ENCODE measurements around the gene TMEM201.

DNA sequence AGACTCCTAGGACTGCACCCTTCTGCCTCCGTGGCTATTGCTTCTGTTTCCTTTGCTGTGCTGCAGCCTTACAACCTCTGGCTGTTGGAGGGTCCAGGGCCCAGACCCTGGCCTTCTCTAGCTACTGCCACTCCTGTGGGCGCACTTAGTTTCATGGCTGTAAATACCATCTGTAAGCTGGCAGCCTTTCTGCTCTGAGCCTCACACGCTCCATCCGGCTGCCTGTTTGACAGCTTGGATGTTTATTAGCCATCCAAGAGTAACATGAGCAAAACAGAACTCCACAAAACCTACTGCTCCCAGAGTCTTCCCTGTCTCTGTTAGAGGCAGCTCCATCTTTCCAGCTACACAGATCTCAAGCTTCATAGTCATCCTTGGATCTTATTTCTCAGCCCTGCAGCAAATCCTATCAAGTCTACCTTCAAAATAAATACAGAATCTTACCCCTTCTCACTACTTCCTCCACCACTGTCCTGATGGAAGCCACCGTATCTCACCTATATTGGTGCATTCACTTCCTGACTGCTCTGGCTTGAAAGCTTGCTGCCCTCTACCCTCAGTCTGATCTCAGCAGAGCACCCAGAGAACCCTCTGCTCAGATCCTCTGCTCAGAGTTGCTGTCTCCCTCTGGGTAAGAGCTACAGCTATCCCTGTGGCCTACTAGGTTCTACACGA, 30.3 kb upstream of the TMEM201 start:
- TF ChIP-seq, protein P1, sequence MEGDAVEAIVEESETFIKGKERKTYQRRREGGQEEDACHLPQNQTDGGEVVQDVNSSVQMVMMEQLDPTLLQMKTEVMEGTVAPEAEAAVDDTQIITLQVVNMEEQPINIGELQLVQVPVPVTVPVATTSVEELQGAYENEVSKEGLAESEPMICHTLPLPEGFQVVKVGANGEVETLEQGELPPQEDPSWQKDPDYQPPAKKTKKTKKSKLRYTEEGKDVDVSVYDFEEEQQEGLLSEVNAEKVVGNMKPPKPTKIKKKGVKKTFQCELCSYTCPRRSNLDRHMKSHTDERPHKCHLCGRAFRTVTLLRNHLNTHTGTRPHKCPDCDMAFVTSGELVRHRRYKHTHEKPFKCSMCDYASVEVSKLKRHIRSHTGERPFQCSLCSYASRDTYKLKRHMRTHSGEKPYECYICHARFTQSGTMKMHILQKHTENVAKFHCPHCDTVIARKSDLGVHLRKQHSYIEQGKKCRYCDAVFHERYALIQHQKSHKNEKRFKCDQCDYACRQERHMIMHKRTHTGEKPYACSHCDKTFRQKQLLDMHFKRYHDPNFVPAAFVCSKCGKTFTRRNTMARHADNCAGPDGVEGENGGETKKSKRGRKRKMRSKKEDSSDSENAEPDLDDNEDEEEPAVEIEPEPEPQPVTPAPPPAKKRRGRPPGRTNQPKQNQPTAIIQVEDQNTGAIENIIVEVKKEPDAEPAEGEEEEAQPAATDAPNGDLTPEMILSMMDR (IDR thresholded peaks at IDR 0.05; ENCODE audit: borderline replicate concordance, extremely low read depth, low read length, poor library complexity, severe bottlenecking), result no peak
- no peak for TF ChIP-seq EZH2 (IDR thresholded peaks at IDR 0.05; ENCODE audit: borderline replicate concordance, low read depth, low read length, severe bottlenecking)

Measured in DND-41 (cell line).